ENCODE results near the gene GIPC1. TPM values are rescaled to one million over a fixed set of nuclear protein-coding genes. Genes with fewer than 3 reads are reported as not detected.
"Not testable (repeated sequence)": the region's sequence is repeated elsewhere in the genome, so short reads cannot be mapped to it uniquely, and the experiment has no call there.

The GIPC1 gene
- total RNA-seq, 3 donors from 2014 or later = 199 to 374 (median 300) TPM

DNA sequence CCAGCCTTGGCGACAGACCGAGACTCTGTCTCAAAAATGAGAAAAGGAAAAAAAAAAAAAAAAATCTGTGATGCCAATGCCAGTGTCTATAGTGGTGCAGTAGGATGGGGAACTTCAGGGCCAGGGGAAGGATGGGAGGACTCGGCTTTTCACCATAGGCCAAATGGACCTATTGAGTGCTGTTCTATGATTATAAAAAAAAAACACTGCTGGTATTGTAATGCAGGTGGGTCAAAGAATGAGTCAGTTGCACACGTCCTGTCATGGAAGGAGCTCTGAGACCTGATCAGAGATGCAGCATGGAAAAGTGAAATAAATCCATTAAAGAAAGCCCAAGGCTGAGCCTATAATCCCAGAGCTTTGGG, 15.3 kb upstream of the GIPC1 start:
- TF ChIP-seq, protein P1, sequence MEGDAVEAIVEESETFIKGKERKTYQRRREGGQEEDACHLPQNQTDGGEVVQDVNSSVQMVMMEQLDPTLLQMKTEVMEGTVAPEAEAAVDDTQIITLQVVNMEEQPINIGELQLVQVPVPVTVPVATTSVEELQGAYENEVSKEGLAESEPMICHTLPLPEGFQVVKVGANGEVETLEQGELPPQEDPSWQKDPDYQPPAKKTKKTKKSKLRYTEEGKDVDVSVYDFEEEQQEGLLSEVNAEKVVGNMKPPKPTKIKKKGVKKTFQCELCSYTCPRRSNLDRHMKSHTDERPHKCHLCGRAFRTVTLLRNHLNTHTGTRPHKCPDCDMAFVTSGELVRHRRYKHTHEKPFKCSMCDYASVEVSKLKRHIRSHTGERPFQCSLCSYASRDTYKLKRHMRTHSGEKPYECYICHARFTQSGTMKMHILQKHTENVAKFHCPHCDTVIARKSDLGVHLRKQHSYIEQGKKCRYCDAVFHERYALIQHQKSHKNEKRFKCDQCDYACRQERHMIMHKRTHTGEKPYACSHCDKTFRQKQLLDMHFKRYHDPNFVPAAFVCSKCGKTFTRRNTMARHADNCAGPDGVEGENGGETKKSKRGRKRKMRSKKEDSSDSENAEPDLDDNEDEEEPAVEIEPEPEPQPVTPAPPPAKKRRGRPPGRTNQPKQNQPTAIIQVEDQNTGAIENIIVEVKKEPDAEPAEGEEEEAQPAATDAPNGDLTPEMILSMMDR (IDR thresholded peaks at IDR 0.05) = no peak
- DNase-seq (no peak), ATAC-seq (no peak)
- H3K9me3 ChIP-seq = no peaks in the 10 kb centered on the region
- no peak overlapping the region for H3K4me3 ChIP-seq
- H3K4me1 ChIP-seq (ENCODE audit: low read depth) = peaks cover 31% of the 10 kb centered on the region
- intact Hi-C loops (cut with DNase I, micrococcal nuclease) = no loop called here
- H3K36me3 ChIP-seq (ENCODE audit: low read depth) = no peaks in the 10 kb centered on the region

DNA sequence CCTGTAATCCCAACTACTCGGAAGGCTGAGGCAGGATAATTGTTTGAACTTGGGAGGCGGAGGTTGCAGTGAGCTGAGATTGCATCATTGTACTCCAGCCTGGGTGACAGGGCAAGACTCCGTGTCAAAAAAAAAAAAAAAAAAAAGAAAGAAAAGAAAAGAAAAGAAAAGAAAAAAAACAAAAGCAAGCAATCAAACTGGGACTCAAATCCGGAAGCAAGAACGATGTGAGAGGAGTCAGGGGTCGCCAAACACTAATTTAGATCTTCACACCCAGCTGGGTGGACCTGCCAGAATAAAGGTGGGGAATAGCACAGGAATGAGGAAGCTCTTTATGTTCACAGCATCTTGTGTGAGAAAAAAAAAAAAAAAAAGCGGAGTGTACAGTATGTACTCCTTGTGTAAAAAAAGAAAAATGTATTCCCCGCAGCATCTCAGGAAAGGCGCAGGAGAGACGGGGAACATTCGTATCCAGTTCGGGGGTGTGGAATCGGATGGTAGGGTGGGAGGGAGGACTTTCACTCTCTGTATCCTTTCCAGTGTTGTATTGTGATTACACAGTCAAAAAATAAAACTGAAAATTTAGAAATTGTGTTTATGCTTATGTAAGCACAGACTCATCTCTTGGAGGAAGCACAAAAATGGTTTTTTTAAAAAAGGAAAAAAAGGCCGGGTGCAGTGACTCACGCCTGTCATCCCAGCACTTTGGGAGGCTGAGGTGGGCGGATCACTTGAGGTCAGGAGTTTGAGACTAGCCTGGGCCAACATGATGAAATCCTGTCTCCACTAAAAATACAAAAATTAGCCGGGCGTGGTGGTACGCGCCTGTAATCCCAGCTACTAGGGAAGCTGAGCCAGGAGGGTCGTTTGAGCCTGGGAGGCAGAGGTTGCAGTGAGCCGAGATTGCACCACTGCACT, 14.6 kb upstream of the GIPC1 start:
- Histone ChIP-seq H3K4me3 (no peak overlapping the region), H3K4me1 (ENCODE audit: low read depth) (peaks cover 29% of the 10 kb centered on the region), H3K36me3 (ENCODE audit: low read depth) (no peaks in the 10 kb centered on the region), H3K9me3 (no peaks in the 10 kb centered on the region)
- intact Hi-C loops (cut with DNase I, micrococcal nuclease) = no loop called here
- TF ChIP-seq, protein P1 (IDR thresholded peaks at IDR 0.05) = no peak
- DNase-seq (peak in 1 of 3 donors; percentile 60), ATAC-seq (peak; percentile 32)

DNA sequence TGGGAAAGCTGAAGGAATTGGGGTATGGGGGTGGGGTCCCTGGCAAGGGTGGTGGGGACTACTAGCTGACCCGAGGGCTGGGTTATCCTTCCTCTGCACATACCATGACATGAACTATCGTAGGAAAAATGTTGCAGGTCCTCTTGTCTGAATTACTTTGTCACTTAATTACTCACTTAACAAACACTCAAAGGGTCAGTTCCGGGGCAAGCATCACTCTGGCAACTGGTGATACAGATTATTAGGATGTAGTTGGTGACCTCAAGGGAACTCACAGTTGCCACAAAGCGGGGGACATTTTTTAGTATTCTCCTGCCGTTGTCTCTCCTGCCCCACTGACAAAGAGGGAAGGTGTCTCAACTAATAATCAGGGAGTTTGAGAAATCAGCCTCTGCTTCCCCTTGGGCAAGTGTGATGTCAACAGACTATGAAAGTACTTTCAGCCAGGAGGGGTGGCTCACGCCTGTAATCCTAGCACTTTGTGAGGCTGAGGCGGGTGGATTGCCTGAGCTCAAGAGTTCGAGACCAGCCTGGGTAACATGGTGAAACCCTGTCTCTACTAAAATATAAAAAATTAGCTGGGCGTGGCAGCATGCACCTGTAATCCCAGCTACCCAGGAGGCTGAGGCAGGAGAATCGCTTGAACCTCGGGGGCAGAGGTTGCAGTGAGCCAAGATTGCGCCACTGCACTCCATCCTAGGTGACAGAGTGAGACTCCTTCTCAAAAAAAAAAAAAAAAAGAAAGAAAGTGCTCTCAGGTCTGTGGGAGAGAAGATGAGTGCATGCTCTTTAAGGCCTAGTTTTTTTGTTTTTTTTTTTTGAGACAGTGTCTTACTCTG, 12.0 kb upstream of the GIPC1 start:
- ATAC-seq (no peak), DNase-seq (no peak)
- Histone ChIP-seq H3K36me3 (ENCODE audit: low read depth) (no peaks in the 10 kb centered on the region), H3K4me3 (no peak overlapping the region), H3K9me3 (no peaks in the 10 kb centered on the region), H3K4me1 (ENCODE audit: low read depth) (peaks cover 23% of the 10 kb centered on the region)
- intact Hi-C loops (cut with DNase I, micrococcal nuclease) = no loop called here
- TF ChIP-seq, protein P1 (IDR thresholded peaks at IDR 0.05) = no peak

DNA sequence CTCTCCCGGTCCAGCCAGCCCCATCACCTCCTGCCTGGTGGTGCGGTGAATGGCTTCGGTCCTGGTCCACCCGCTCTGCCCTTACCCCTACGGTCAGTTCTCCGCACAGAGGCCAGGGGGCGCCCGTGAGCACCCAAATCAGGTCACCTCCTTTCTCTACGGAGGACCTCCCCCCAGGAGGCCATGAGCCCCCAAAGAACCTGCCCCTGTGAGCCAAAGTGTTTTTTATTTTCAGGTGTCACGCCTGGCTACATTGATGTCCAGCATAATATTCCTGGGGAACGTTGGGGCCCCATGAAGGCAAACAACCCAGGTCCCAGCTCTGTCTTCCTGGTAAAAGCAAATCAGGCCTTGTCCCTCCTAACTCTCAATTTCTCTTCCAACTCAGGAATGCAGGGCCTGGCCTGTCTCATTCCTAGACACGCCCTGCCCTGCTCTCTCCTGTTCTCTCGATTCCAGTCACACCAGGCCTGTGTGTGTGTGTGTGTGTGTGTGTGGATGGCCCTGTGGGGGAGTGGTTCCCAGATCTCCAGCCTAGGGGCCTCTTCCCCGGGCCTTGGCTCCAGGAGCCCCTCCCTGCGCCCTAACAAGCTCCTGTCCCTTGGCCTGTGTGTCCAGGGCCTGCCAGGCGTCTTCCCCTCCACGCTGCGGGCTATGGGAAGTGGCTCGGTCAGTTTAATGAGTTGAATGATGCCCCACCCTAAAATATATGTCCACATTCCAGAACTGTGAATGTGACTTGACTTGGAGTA, 9.7 kb upstream of the GIPC1 start:
- Histone ChIP-seq H3K36me3 (ENCODE audit: low read depth) (no peaks in the 10 kb centered on the region), H3K4me1 (ENCODE audit: low read depth) (peaks cover 18% of the 10 kb centered on the region), H3K4me3 (no peak overlapping the region), H3K9me3 (no peaks in the 10 kb centered on the region)
- peak; percentile 76 to 85 (median 84) for DNase-seq
- ATAC-seq = peak; percentile 86
- TF ChIP-seq, protein P1 (IDR thresholded peaks at IDR 0.05) = peak; percentile 68
- intact Hi-C loops (cut with DNase I, micrococcal nuclease) = no loop called here

DNA sequence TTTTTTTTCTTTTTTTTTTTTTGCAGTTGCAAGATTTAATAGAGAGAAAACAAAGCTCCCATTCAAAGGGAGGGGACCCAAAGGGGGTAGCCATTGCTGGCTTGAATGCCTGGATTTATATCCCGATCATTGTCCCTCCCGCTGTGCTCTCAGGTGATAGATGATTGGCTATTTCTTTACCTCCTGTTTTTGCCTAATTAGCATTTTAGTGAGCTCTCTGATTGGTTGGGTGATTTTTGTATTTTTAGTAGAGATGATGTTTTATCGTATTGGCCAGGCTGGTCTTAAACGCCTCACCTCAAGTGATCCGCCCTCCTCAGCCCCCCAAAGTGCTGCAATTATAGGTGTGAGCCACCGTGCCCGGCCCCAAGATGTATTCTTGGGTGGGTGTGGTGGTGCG, 8.6 kb upstream of the GIPC1 start:
- H3K9me3 ChIP-seq; H3K36me3 ChIP-seq (ENCODE audit: low read depth); ATAC-seq; DNase-seq; H3K4me3 ChIP-seq; intact Hi-C loops (cut with DNase I, micrococcal nuclease): not testable (repeated sequence)
- H3K4me1 ChIP-seq (ENCODE audit: low read depth) = peaks cover 17% of the 10 kb centered on the region

Data from mucosa of descending colon (tissue), 3 donors.